Measurements from ENCODE around the gene TNPO1. TPM values are rescaled to one million over a fixed set of nuclear protein-coding genes. Genes with fewer than 3 reads are reported as not detected.
A peak's percentile ranks its signal among the peaks of the same experiment; 100 is the strongest.

Gene TNPO1
- total and polyA plus RNA-seq, 2 of the 13 experiments (the other 11 are each of a cell fraction or from before 2014, with no cell fraction given), result 26.7 to 123 TPM

- TF ChIP-seq HMGXB3 (CRISPR knock-in tag; IDR thresholded peaks at IDR 0.05; ENCODE audit: borderline replicate concordance), result no peak
- TF ChIP-seq CENPBD1 (CRISPR knock-in tag; IDR thresholded peaks at IDR 0.05; ENCODE audit: borderline replicate concordance, low read depth), result no peak
- TF ChIP-seq IRX3 (CRISPR knock-in tag; IDR thresholded peaks at IDR 0.05; ENCODE audit: borderline replicate concordance, low read depth), result no peak
- no peak for TF ChIP-seq ZBTB2 (CRISPR knock-in tag; IDR thresholded peaks at IDR 0.05; ENCODE audit: low read depth)
- TF ChIP-seq SNAI1 (CRISPR knock-in tag; IDR thresholded peaks at IDR 0.05; ENCODE audit: borderline replicate concordance), result no peak
- TF ChIP-seq PPARG (CRISPR knock-in tag; conservative IDR thresholded peaks at IDR 0.05), result no peak
- TF ChIP-seq, protein P1, sequence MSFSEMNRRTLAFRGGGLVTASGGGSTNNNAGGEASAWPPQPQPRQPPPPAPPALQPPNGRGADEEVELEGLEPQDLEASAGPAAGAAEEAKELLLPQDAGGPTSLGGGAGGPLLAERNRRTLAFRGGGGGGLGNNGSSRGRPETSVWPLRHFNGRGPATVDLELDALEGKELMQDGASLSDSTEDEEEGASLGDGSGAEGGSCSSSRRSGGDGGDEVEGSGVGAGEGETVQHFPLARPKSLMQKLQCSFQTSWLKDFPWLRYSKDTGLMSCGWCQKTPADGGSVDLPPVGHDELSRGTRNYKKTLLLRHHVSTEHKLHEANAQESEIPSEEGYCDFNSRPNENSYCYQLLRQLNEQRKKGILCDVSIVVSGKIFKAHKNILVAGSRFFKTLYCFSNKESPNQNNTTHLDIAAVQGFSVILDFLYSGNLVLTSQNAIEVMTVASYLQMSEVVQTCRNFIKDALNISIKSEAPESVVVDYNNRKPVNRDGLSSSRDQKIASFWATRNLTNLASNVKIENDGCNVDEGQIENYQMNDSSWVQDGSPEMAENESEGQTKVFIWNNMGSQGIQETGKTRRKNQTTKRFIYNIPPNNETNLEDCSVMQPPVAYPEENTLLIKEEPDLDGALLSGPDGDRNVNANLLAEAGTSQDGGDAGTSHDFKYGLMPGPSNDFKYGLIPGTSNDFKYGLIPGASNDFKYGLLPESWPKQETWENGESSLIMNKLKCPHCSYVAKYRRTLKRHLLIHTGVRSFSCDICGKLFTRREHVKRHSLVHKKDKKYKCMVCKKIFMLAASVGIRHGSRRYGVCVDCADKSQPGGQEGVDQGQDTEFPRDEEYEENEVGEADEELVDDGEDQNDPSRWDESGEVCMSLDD (CRISPR knock-in tag; IDR thresholded peaks at IDR 0.05; ENCODE audit: borderline replicate concordance), result no peak
- no peak for TF ChIP-seq WIZ (CRISPR knock-in tag; IDR thresholded peaks at IDR 0.05)
- TF ChIP-seq, protein P2, sequence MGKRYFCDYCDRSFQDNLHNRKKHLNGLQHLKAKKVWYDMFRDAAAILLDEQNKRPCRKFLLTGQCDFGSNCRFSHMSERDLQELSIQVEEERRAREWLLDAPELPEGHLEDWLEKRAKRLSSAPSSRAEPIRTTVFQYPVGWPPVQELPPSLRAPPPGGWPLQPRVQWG (CRISPR knock-in tag; IDR thresholded peaks at IDR 0.05; ENCODE audit: borderline replicate concordance, low read depth), result no peak
- no peak for TF ChIP-seq KAT2B (IDR thresholded peaks at IDR 0.05; ENCODE audit: borderline replicate concordance, low read depth, low read length)
- TF ChIP-seq, protein P3, sequence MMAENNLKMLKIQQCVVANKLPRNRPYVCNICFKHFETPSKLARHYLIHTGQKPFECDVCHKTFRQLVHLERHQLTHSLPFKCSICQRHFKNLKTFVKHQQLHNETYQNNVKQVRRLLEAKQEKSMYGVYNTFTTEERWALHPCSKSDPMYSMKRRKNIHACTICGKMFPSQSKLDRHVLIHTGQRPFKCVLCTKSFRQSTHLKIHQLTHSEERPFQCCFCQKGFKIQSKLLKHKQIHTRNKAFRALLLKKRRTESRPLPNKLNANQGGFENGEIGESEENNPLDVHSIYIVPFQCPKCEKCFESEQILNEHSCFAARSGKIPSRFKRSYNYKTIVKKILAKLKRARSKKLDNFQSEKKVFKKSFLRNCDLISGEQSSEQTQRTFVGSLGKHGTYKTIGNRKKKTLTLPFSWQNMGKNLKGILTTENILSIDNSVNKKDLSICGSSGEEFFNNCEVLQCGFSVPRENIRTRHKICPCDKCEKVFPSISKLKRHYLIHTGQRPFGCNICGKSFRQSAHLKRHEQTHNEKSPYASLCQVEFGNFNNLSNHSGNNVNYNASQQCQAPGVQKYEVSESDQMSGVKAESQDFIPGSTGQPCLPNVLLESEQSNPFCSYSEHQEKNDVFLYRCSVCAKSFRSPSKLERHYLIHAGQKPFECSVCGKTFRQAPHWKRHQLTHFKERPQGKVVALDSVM (CRISPR knock-in tag; IDR thresholded peaks at IDR 0.05), result no peak
- no peak for TF ChIP-seq ZNF567 (CRISPR knock-in tag; IDR thresholded peaks at IDR 0.05; ENCODE audit: borderline replicate concordance)
- no peak for TF ChIP-seq ARNTL (CRISPR knock-in tag; IDR thresholded peaks at IDR 0.05)
- TF ChIP-seq ATF7-NPFF (CRISPR knock-in tag; IDR thresholded peaks at IDR 0.05; ENCODE audit: low read depth), result peak; percentile 23; the same call in 1 of the 2 replicates
These were observed 32.3 kb downstream of the TNPO1 start (continued) for GRCh38 chr5:72848474-72849428.
